K562 (cell line): ENCODE measurements around the gene DPEP1. TPM values are rescaled to one million over a fixed set of nuclear protein-coding genes. Genes with fewer than 3 reads are reported as not detected.

Experiments
- ATF1 ChIP-seq, 2 experiments: fragments of 450-650 bp in 1 of 2; IDR thresholded peaks; 2 replicates each; pipeline ENCODE4 v1.6.1; 2016; ENCODE audit warnings: missing compliant biosample characterization in 1 of 2, missing genetic modification characterization in 1 of 2
- CBX3 ChIP-seq, 2 experiments: IDR thresholded peaks; 1 replicate in 1 of 2; 2 replicates in 1 of 2; pipeline ENCODE4 v1.6.1; 2012; ENCODE audit warnings: inconsistent platforms in 2 of 2, low read length in 2 of 2, borderline replicate concordance in 1 of 2, control low read depth in 1 of 2
- E2F5 ChIP-seq: sonication (generic); formaldehyde crosslinking; IDR thresholded peaks from 2 replicates; pipeline ENCODE4 v1.8.0; 2022; ENCODE audit warnings: mild to moderate bottlenecking, missing genetic modification reagents
- FOXO4 ChIP-seq: fragments of 450-650 bp; formaldehyde crosslinking; IDR thresholded peaks from 2 replicates; pipeline ENCODE4 v1.4.0; 2020; ENCODE audit warnings: mild to moderate bottlenecking, moderate library complexity
- MBD1 ChIP-seq: fragments of 250-450 bp; sonication (Bioruptor Pico); IDR thresholded peaks from 2 replicates; pipeline ENCODE4 v1.8.0; 2022; ENCODE audit warnings: inconsistent platforms
- MBD2 ChIP-seq: sonication (generic); IDR thresholded peaks from 2 replicates; pipeline ENCODE4 v1.6.1; 2016; ENCODE audit warnings: low read depth, borderline replicate concordance
- MNT ChIP-seq, 2 experiments: fragments of 450-650 bp; conservative IDR thresholded peaks; 2 replicates each; pipeline ENCODE4 v1.6.1; 2017; ENCODE audit warnings: mild to moderate bottlenecking in 2 of 2, moderate library complexity in 2 of 2
- POLR2B ChIP-seq: fragments of 450-650 bp; IDR thresholded peaks from 2 replicates; pipeline ENCODE4 v1.6.1; 2018; ENCODE audit warnings: low read depth; ENCODE audit not compliant: partially characterized antibody
- SNIP1 ChIP-seq: fragments of 450-650 bp; IDR thresholded peaks from 2 replicates; pipeline ENCODE4 v1.7.1; 2017; ENCODE audit warnings: low read depth, mild to moderate bottlenecking
- STAG1 ChIP-seq: sonication (generic); formaldehyde crosslinking; IDR thresholded peaks from 2 replicates; pipeline ENCODE4 v1.5.0; 2020; ENCODE audit warnings: missing genetic modification reagents, borderline replicate concordance
- ZC3H4 ChIP-seq: sonication (generic); formaldehyde crosslinking; IDR thresholded peaks from 2 replicates; pipeline ENCODE4 v1.9.0; 2021; ENCODE audit warnings: missing genetic modification reagents, borderline replicate concordance
- ZNF280A ChIP-seq: fragments of 450-650 bp; IDR thresholded peaks from 2 replicates; pipeline ENCODE4 v1.6.1; 2018; ENCODE audit warnings: mild to moderate bottlenecking, low read depth; ENCODE audit not compliant: partially characterized antibody
- ZNF609 ChIP-seq: sonication (generic); formaldehyde crosslinking; IDR thresholded peaks from 2 replicates; pipeline ENCODE4 v1.8.1; 2023; ENCODE audit warnings: missing genetic modification reagents, mild to moderate bottlenecking, borderline replicate concordance
- polyA plus RNA-seq, 8 experiments: library from polyadenylated mRNA; depleted of rRNA in 4 of 8; stranded (reverse) in 5 of 8; unstranded in 3 of 8; fragments of >200 nt; fragmentation: Nextera tagmentation in 2 of 8; fragmentation: Illumina TruSeq in 1 of 8; extraction: Ambion mirVana in 2 of 8; extraction: Trizol in 1 of 8; gene quantifications; 2 replicates each; pipeline versions ENCODE4 v1.2.1 to v1.2.3, GENCODE V29; 2011 to 2014; ENCODE audit warnings: inconsistent platforms in 1 of 8, missing spikeins in 1 of 8
- total RNA-seq, 7 experiments: library from RNA; depleted of rRNA in 6 of 7; stranded (reverse); fragments of >200 nt in 6 of 7; fragmentation: Illumina TruSeq in 2 of 7; extraction: Trizol in 2 of 7; gene quantifications; 2 replicates each; pipeline versions ENCODE4 v1.2.1 to v1.2.3, GENCODE V29; 2011 to 2021; ENCODE audit warnings: low replicate concordance in 1 of 7

The DPEP1 gene
- total and polyA plus RNA-seq, 9 of the 15 experiments (the other 6 are each of a cell fraction or from before 2014, with no cell fraction given): 0.14 to 0.31 (median 0.20) TPM; not detected in 6

- peak; percentile 86 to 95 for TF ChIP-seq MNT (conservative IDR thresholded peaks at IDR 0.05)
- TF ChIP-seq ZC3H4 (CRISPR knock-in tag): no peak
- no peak for TF ChIP-seq ZNF609 (CRISPR knock-in tag)
- no peak for TF ChIP-seq FOXO4 (CRISPR knock-in tag)
- TF ChIP-seq MBD1 (CRISPR knock-in tag): no peak
- TF ChIP-seq STAG1: no peak
- TF ChIP-seq POLR2B: peak; percentile 66
- no peak for TF ChIP-seq ATF1 (CRISPR knock-in tag; IDR thresholded peaks at IDR 0.05)
- TF ChIP-seq ATF1 (tag; IDR thresholded peaks at IDR 0.05): peak; percentile 65; the same call in 1 of the 2 replicates
- 0 out of 2 replicates have a peak, but pooled peaks have one; percentile 40 for TF ChIP-seq MBD2
- no peak; a peak in 1 of 3 replicates for TF ChIP-seq CBX3 (IDR thresholded peaks at IDR 0.05; ENCODE audit: borderline replicate concordance in 1 of 2, low read length in 2 of 2)
- TF ChIP-seq SNIP1: no peak; the same call in 1 of the 2 replicates
- TF ChIP-seq E2F5 (CRISPR knock-in tag): peak; percentile 69; the same call in 1 of the 2 replicates
- no peak for TF ChIP-seq ZNF280A
Observed at GRCh38 chr16:89657442-89658220, 44.2 kb downstream of the DPEP1 start, which contains the start of the genes CHMP1A and SPATA33 (continued).
